NCI-H1105 (cell line): Measurements from ENCODE around the gene AJUBA.
"Not testable (repeated sequence)": the region's sequence is repeated elsewhere in the genome, so short reads cannot be mapped to it uniquely, and the experiment has no call there.

ENCODE experiments used
- DNase-seq: peaks from one replicate; lab custom pipeline; 2025; lab: John Stamatoyannopoulos, UW

The AJUBA gene

GRCh38 chr14:23006188-23006534 lies 23.8 kb upstream of the AJUBA start:
- DNase-seq, result no peak

GRCh38 chr14:23005451-23006187 lies 23.3 kb upstream of the AJUBA start:
- no peak for DNase-seq

GRCh38 chr14:23004274-23004673 lies 21.9 kb upstream of the AJUBA start:
- DNase-seq, result not testable (repeated sequence)

GRCh38 chr14:23002592-23002991 lies 20.2 kb upstream of the AJUBA start:
- no peak for DNase-seq

GRCh38 chr14:23000860-23001259 lies 18.5 kb upstream of the AJUBA start:
- DNase-seq, result no peak

GRCh38 chr14:22998329-22999012 lies 16.1 kb upstream of the AJUBA start:
- no peak for DNase-seq

- no peak for DNase-seq
These were observed 15.4 kb upstream of the AJUBA start for GRCh38 chr14:22997676-22998323.

GRCh38 chr14:22996768-22997654 lies 14.7 kb upstream of the AJUBA start:
- no peak for DNase-seq

- no peak for DNase-seq
These were observed 13.7 kb upstream of the AJUBA start for GRCh38 chr14:22995889-22996625.

GRCh38 chr14:22994762-22995275 lies 12.5 kb upstream of the AJUBA start:
- DNase-seq, result no peak

GRCh38 chr14:22993517-22993916 lies 11.2 kb upstream of the AJUBA start:
- DNase-seq, result no peak

GRCh38 chr14:22991852-22992251 lies 9.5 kb upstream of the AJUBA start:
- DNase-seq, result no peak

- DNase-seq, result no peak
These were observed 4.9 kb upstream of the AJUBA start for GRCh38 chr14:22987291-22987690.

- peak; percentile 80 for DNase-seq
These were observed 4.2 kb upstream of the AJUBA start for GRCh38 chr14:22986508-22987054.

GRCh38 chr14:22985894-22986507 lies 3.6 kb upstream of the AJUBA start:
- DNase-seq, result no peak

- no peak for DNase-seq
These were observed 2.8 kb upstream of the AJUBA start for GRCh38 chr14:22984959-22985658.

GRCh38 chr14:22981876-22982476 lies 375 bp downstream of the AJUBA start:
- DNase-seq, result no peak

GRCh38 chr14:22981090-22981875 lies 1.1 kb downstream of the AJUBA start:
- DNase-seq, result no peak

GRCh38 chr14:22980672-22981089 lies 1.7 kb downstream of the AJUBA start:
- no peak for DNase-seq
